ENCODE results near the gene SSBP4.

SSBP4 gene

GRCh38 chr19:18469069-18469846, 50.1 kb downstream of the SSBP4 start:
- peak; percentile 78 for DNase-seq (ENCODE audit: low spot score)
- in situ Hi-C loops (cut with MboI; ENCODE audit: low sequenced_read_pairs, unreplicated experiment): no loop called here

GRCh38 chr19:18470787-18471186, 51.6 kb downstream of the SSBP4 start:
- TF ChIP-seq CTCF (IDR thresholded peaks at IDR 0.05; ENCODE audit: borderline replicate concordance, control extremely low read depth, extremely low read depth, insufficient read depth, missing control alignments): no peak
- in situ Hi-C loops (cut with MboI; ENCODE audit: low sequenced_read_pairs, unreplicated experiment): no loop called here
- DNase-seq (ENCODE audit: low spot score): no peak

More at GRCh38 chr19:18469069-18469846, 50.1 kb downstream of the SSBP4 start:
- TF ChIP-seq CTCF (IDR thresholded peaks at IDR 0.05; ENCODE audit: borderline replicate concordance, control extremely low read depth, extremely low read depth, insufficient read depth, missing control alignments): peak; percentile 56

GRCh38 chr19:18473003-18473705, 54.0 kb downstream of the SSBP4 start:
- no peak for TF ChIP-seq CTCF (IDR thresholded peaks at IDR 0.05; ENCODE audit: borderline replicate concordance, control extremely low read depth, extremely low read depth, insufficient read depth, missing control alignments)
- no peak for DNase-seq (ENCODE audit: low spot score)
- in situ Hi-C loops (cut with MboI; ENCODE audit: low sequenced_read_pairs, unreplicated experiment): no loop called here

GRCh38 chr19:18473706-18474087, 54.5 kb downstream of the SSBP4 start:
- in situ Hi-C loops (cut with MboI; ENCODE audit: low sequenced_read_pairs, unreplicated experiment): no loop called here
- TF ChIP-seq CTCF (IDR thresholded peaks at IDR 0.05; ENCODE audit: borderline replicate concordance, control extremely low read depth, extremely low read depth, insufficient read depth, missing control alignments): no peak
- DNase-seq (ENCODE audit: low spot score): no peak

- in situ Hi-C loops (cut with MboI; ENCODE audit: low sequenced_read_pairs, unreplicated experiment): no loop called here
- TF ChIP-seq CTCF (IDR thresholded peaks at IDR 0.05; ENCODE audit: borderline replicate concordance, control extremely low read depth, extremely low read depth, insufficient read depth, missing control alignments): no peak
- no peak for DNase-seq (ENCODE audit: low spot score)
Measured at GRCh38 chr19:18474366-18474887, 55.2 kb downstream of the SSBP4 start.

- no peak for TF ChIP-seq CTCF (IDR thresholded peaks at IDR 0.05; ENCODE audit: borderline replicate concordance, control extremely low read depth, extremely low read depth, insufficient read depth, missing control alignments)
- DNase-seq (ENCODE audit: low spot score): no peak
- in situ Hi-C loops (cut with MboI; ENCODE audit: low sequenced_read_pairs, unreplicated experiment): no loop called here
Measured at GRCh38 chr19:18475004-18475453, 55.8 kb downstream of the SSBP4 start.

Data from GM13976 (cell line).